Breast epithelium (tissue), 4 donors: ENCODE results near the gene SLC25A48. TPM values are rescaled to one million over a fixed set of nuclear protein-coding genes. Genes with fewer than 3 reads are reported as not detected.

Experiments used
- DNase-seq, 2 donors: peaks; one replicate each; pipeline ENCODE4 v3.0.0-alpha.2; 2019; ENCODE audit warnings: low spot score in 2 of 2
- H3K27ac ChIP-seq, 2 donors: fragments of 200-600 bp; sonication (generic) in 1 of 2; one replicate each; pipeline ENCODE4 v1.5.1; 2016 to 2019; ENCODE audit warnings: mild to moderate bottlenecking in 1 of 2
- H3K27me3 ChIP-seq, 2 donors: fragments of 200-600 bp; sonication (generic) in 1 of 2; one replicate each; pipeline versions ENCODE4 v1.5.1 to v1.6.0; 2017 to 2019; ENCODE audit warnings: control low read depth in 1 of 2, mild to moderate bottlenecking in 1 of 2
- H3K36me3 ChIP-seq: fragments of 200-600 bp; one replicate; pipeline ENCODE4 v1.5.1; 2019
- H3K4me1 ChIP-seq, 2 donors: fragments of 200-600 bp; sonication (generic); one replicate each; pipeline ENCODE4 v1.5.1; 2016 to 2019; ENCODE audit warnings: control low read depth in 1 of 2
- H3K4me3 ChIP-seq, 3 donors: fragments of 200-600 bp; sonication (generic); 1 replicate in 2 of 3; 2 replicates in 1 of 3; pipeline ENCODE4 v1.5.1; 2016 to 2019; ENCODE audit warnings: mild to moderate bottlenecking in 3 of 3, moderate library complexity in 2 of 3
- H3K9me3 ChIP-seq, 2 donors: fragments of 200-600 bp; sonication (generic) in 1 of 2; one replicate each; pipeline ENCODE4 v1.5.1; 2016 to 2019; ENCODE audit warnings: control low read depth in 1 of 2
- POLR2A ChIP-seq: fragments of 450-650 bp; IDR thresholded peaks from one replicate; pipeline ENCODE4 v1.6.1; 2016; ENCODE audit warnings: antibody characterized with exemption, mild to moderate bottlenecking, moderate library complexity
- POLR2AphosphoS5 ChIP-seq, 3 donors: sonication (generic); formaldehyde crosslinking; IDR thresholded peaks; one replicate each; pipeline ENCODE4 v1.6.1; 2017; ENCODE audit warnings: antibody characterized with exemption in 3 of 3
- intact Hi-C: fragments of 100-400 bp; cut with DNase I; formaldehyde crosslinking; loops from one replicate; pipeline ENCODE4 v1.15.1; 2023; ENCODE audit warnings: low total_unique reads
- total RNA-seq, 3 donors: library from RNA; depleted of rRNA; stranded (reverse); fragments of >200 nt; gene quantifications; one replicate each; pipeline ENCODE4 v1.1.0, GENCODE V29; 2016
- TF ChIP-seq, protein P1 (sequence below), 3 donors: fragments of 450-650 bp; IDR thresholded peaks; one replicate each; pipeline ENCODE4 v1.5.1; 2016 to 2017; ENCODE audit warnings: antibody characterized with exemption in 3 of 3, mild to moderate bottlenecking in 3 of 3, moderate library complexity in 3 of 3

SLC25A48 gene
- total RNA-seq, 3 donors from 2014 or later: 0.33 to 6.2 (median 1.8) TPM

GRCh38 chr5:135813758-135814157, 20.7 kb upstream of the SLC25A48 start:
- Histone ChIP-seq H3K36me3 (no peaks in the 10 kb centered on the region), H3K27me3 (no peaks in the 10 kb centered on the region), H3K9me3 (no peaks in the 10 kb centered on the region), H3K4me1 (no peaks in the 10 kb centered on the region), H3K4me3 (no peak overlapping the region), H3K27ac (no peak overlapping the region)
- TF ChIP-seq POLR2A: no peak
- TF ChIP-seq POLR2AphosphoS5 (IDR thresholded peaks at IDR 0.05): no peak
- TF ChIP-seq, protein P1, sequence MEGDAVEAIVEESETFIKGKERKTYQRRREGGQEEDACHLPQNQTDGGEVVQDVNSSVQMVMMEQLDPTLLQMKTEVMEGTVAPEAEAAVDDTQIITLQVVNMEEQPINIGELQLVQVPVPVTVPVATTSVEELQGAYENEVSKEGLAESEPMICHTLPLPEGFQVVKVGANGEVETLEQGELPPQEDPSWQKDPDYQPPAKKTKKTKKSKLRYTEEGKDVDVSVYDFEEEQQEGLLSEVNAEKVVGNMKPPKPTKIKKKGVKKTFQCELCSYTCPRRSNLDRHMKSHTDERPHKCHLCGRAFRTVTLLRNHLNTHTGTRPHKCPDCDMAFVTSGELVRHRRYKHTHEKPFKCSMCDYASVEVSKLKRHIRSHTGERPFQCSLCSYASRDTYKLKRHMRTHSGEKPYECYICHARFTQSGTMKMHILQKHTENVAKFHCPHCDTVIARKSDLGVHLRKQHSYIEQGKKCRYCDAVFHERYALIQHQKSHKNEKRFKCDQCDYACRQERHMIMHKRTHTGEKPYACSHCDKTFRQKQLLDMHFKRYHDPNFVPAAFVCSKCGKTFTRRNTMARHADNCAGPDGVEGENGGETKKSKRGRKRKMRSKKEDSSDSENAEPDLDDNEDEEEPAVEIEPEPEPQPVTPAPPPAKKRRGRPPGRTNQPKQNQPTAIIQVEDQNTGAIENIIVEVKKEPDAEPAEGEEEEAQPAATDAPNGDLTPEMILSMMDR (IDR thresholded peaks at IDR 0.05): no peak
- intact Hi-C loops: no loop called here
- DNase-seq: no peak

- Histone ChIP-seq H3K36me3 (no peaks in the 10 kb centered on the region), H3K27me3 (no peaks in the 10 kb centered on the region), H3K27ac (no peak overlapping the region), H3K4me1 (no peaks in the 10 kb centered on the region), H3K4me3 (no peak overlapping the region), H3K9me3 (no peaks in the 10 kb centered on the region)
- no peak for TF ChIP-seq POLR2A
- TF ChIP-seq POLR2AphosphoS5 (IDR thresholded peaks at IDR 0.05): no peak
- TF ChIP-seq, protein P1 (IDR thresholded peaks at IDR 0.05): no peak
- DNase-seq: no peak
- intact Hi-C loops: no loop called here
These were observed 20.1 kb upstream of the SLC25A48 start for GRCh38 chr5:135814316-135814715.

GRCh38 chr5:135814812-135815211, 19.7 kb upstream of the SLC25A48 start:
- H3K9me3 ChIP-seq: no peaks in the 10 kb centered on the region
- no peak for TF ChIP-seq POLR2AphosphoS5 (IDR thresholded peaks at IDR 0.05)
- TF ChIP-seq, protein P1 (IDR thresholded peaks at IDR 0.05): no peak
- TF ChIP-seq POLR2A: no peak
- H3K4me1 ChIP-seq: no peaks in the 10 kb centered on the region
- DNase-seq: no peak
- no peak overlapping the region for H3K4me3 ChIP-seq
- no peak overlapping the region for H3K27ac ChIP-seq
- H3K36me3 ChIP-seq: no peaks in the 10 kb centered on the region
- H3K27me3 ChIP-seq: no peaks in the 10 kb centered on the region
- intact Hi-C loops: no loop called here

- Histone ChIP-seq H3K27me3 (no peaks in the 10 kb centered on the region), H3K36me3 (no peaks in the 10 kb centered on the region), H3K27ac (no peak overlapping the region), H3K4me3 (no peak overlapping the region), H3K4me1 (no peaks in the 10 kb centered on the region), H3K9me3 (no peaks in the 10 kb centered on the region)
- intact Hi-C loops: no loop called here
- no peak for TF ChIP-seq POLR2A
- TF ChIP-seq, protein P1 (IDR thresholded peaks at IDR 0.05): no peak
- TF ChIP-seq POLR2AphosphoS5 (IDR thresholded peaks at IDR 0.05): no peak
- no peak for DNase-seq
These were observed 13.2 kb upstream of the SLC25A48 start for GRCh38 chr5:135821061-135821801.

DNA sequence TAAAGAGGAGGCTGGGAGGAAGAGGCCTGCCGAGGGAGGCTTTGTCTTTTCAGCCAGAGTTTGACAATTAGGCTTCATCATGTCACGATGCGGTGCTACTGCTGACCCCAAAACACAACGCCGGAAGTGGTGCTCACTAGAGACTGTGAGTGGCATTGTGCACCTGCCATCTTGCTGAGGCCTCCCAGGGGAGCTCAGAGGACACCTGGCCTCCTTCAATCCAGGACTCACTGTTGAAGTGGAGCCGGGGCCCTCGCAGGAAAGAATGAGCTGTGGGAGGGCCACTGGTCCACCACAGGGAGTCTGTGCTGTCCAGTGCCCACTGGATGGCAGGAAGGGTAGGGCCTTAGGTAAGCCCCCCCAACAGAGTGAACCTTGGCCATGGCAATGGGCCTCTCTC, 12.7 kb upstream of the SLC25A48 start:
- no peaks in the 10 kb centered on the region for H3K27me3 ChIP-seq
- no peak for DNase-seq
- no peak overlapping the region for H3K27ac ChIP-seq
- H3K4me1 ChIP-seq: no peaks in the 10 kb centered on the region
- intact Hi-C loops: no loop called here
- H3K36me3 ChIP-seq: no peaks in the 10 kb centered on the region
- TF ChIP-seq, protein P1 (IDR thresholded peaks at IDR 0.05): no peak
- TF ChIP-seq POLR2A (no peak), POLR2AphosphoS5 (IDR thresholded peaks at IDR 0.05) (no peak)
- H3K9me3 ChIP-seq: no peaks in the 10 kb centered on the region
- no peak overlapping the region for H3K4me3 ChIP-seq
